NCI-H1694 treated with DMSO at 0.1 percent for 48 hours (cell line): ENCODE results near the gene ZNF513.
"Not testable (repeated sequence)": the region's sequence is repeated elsewhere in the genome, so short reads cannot be mapped to it uniquely, and the experiment has no call there.

ENCODE experiments used
- DNase-seq: peaks from one replicate; lab custom pipeline; 2025; lab: John Stamatoyannopoulos, UW

Gene ZNF513

GRCh38 chr2:27380626-27381545 lies at the start of gene ZNF513:
TSS of gene ZNF513 (minus strand) at chr2:27380734. CDS start at chr2:27380526, 208 bp downstream.
- DNase-seq = peak; percentile 88

GRCh38 chr2:27428978-27429541 lies 48.5 kb upstream of the ZNF513 start:
- DNase-seq = no peak

- peak; percentile 81 for DNase-seq
Observed at GRCh38 chr2:27428213-27428977, 47.9 kb upstream of the ZNF513 start, which contains the start of gene NRBP1. TSS of gene NRBP1 (plus strand) at chr2:27428631. CDS start at chr2:27433274, 4,643 bp downstream.

GRCh38 chr2:27427863-27428212 lies 47.3 kb upstream of the ZNF513 start:
- DNase-seq = no peak

- DNase-seq = not testable (repeated sequence)
Observed at GRCh38 chr2:27425039-27425438, 44.5 kb upstream of the ZNF513 start.

GRCh38 chr2:27422958-27423357 lies 42.4 kb upstream of the ZNF513 start:
- DNase-seq = no peak

GRCh38 chr2:27421660-27422250 lies 41.2 kb upstream of the ZNF513 start:
- DNase-seq = no peak

- DNase-seq = no peak
Observed at GRCh38 chr2:27420996-27421395, 40.5 kb upstream of the ZNF513 start.

- DNase-seq = no peak
Observed at GRCh38 chr2:27416151-27416550, 35.6 kb upstream of the ZNF513 start.

- no peak for DNase-seq
Observed at GRCh38 chr2:27412419-27413152, 32.1 kb upstream of the ZNF513 start.

- DNase-seq = peak; percentile 85
Observed at GRCh38 chr2:27409321-27410073, 29.0 kb upstream of the ZNF513 start, which contains the start of gene PPM1G. TSS of gene PPM1G (minus strand) at chr2:27409591. CDS start at chr2:27409422, 169 bp downstream.

GRCh38 chr2:27408601-27409320 lies 28.2 kb upstream of the ZNF513 start:
- DNase-seq = no peak

- DNase-seq = peak; percentile 67
Observed at GRCh38 chr2:27407798-27408491, 27.4 kb upstream of the ZNF513 start.

- DNase-seq = no peak
Observed at GRCh38 chr2:27400348-27401135, 20.0 kb upstream of the ZNF513 start.

GRCh38 chr2:27398962-27399361 lies 18.4 kb upstream of the ZNF513 start:
- no peak for DNase-seq

GRCh38 chr2:27393225-27393624 lies 12.7 kb upstream of the ZNF513 start:
- DNase-seq = no peak

GRCh38 chr2:27390822-27391679 lies 10.5 kb upstream of the ZNF513 start:
- no peak for DNase-seq
